ENCODE measurements around the gene CCR6. TPM values are rescaled to one million over a fixed set of nuclear protein-coding genes. Genes with fewer than 3 reads are reported as not detected.

The CCR6 gene
- total RNA-seq, 6 experiments from 2014 or later = 0.06 to 0.58 (median 0.12) TPM; not detected in 3

DNA sequence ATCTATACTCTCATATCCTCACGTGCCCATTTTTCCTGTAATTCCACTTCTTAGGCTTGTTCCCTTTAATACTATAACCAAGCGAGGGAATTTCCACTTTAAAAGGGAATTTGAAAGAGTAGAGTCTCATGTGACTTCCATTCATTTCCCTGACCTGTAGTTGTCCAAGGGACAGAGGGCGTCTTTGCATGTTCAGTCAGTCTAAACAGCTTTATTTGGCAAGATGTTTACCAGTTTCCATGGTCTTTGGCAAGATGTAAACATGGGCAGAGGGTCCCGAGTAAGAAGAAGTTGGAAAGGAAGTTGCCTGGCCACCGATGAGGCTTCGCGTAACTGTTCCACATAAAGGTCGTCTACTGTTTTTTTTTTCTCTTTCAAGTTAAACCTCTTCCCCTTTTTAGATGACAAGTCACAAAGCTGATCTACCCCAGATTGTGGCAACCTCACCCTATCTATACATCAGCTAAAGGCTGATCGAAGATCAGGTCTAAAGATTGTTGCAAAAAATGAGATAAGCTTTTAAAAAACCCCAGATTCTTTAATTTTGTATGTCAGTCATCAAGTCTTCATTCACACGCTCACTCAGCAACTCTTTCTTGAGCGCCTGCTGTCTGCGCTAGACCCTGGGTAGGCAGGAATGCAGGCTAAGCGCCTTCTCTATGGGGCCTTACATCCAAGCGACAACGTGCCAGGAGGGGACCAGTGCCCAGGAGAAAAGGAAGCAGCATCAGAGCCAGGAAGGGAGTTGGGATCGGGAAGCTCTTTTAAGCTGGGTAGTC lies 31.7 kb upstream of the CCR6 start:
- no peaks in the 10 kb centered on the region for H3K27me3 ChIP-seq
- H3K4me1 ChIP-seq = no peaks in the 10 kb centered on the region
- ATAC-seq (peak in 2 of 4 donors; percentile 8 to 20), DNase-seq (no peak)
- no peaks in the 10 kb centered on the region for H3K9me3 ChIP-seq
- H3K36me3 ChIP-seq = no peaks in the 10 kb centered on the region
- intact Hi-C loops (cut with DNase I) = no loop called here
- no peak for TF ChIP-seq POLR2A (IDR thresholded peaks at IDR 0.05)
- TF ChIP-seq, protein P1, sequence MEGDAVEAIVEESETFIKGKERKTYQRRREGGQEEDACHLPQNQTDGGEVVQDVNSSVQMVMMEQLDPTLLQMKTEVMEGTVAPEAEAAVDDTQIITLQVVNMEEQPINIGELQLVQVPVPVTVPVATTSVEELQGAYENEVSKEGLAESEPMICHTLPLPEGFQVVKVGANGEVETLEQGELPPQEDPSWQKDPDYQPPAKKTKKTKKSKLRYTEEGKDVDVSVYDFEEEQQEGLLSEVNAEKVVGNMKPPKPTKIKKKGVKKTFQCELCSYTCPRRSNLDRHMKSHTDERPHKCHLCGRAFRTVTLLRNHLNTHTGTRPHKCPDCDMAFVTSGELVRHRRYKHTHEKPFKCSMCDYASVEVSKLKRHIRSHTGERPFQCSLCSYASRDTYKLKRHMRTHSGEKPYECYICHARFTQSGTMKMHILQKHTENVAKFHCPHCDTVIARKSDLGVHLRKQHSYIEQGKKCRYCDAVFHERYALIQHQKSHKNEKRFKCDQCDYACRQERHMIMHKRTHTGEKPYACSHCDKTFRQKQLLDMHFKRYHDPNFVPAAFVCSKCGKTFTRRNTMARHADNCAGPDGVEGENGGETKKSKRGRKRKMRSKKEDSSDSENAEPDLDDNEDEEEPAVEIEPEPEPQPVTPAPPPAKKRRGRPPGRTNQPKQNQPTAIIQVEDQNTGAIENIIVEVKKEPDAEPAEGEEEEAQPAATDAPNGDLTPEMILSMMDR (IDR thresholded peaks at IDR 0.05) = no peak
- H3K4me3 ChIP-seq = no peak overlapping the region
- no peak overlapping the region for H3K27ac ChIP-seq
- 62% methylated on average over 14 of the region's 16 CpGs for WGBS (ENCODE audit: insufficient coverage, low coverage, low lambda C conversion rate, missing lambda C conversion rate)

DNA sequence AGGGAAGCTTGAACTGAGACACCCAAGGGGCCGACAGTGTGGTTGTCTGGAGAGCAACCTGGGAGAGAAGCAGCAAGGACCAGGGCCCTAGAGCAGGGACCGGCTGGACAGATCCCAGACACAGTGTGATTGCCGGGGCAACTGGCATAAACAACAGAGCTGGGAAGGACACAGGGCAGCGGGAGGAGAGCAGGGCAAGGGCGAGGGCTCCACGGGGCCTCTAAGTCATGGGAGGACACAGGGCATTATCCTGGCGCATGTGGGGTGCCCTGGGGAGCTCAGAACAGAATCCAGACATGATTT lies 31.1 kb upstream of the CCR6 start:
- WGBS (ENCODE audit: insufficient coverage, low coverage, low lambda C conversion rate, missing lambda C conversion rate) = 29% methylated on average over 5 of the region's 7 CpGs
- no peaks in the 10 kb centered on the region for H3K36me3 ChIP-seq
- no peaks in the 10 kb centered on the region for H3K27me3 ChIP-seq
- no peak for DNase-seq
- no peak overlapping the region for H3K27ac ChIP-seq
- no peak overlapping the region for H3K4me3 ChIP-seq
- H3K9me3 ChIP-seq = no peaks in the 10 kb centered on the region
- intact Hi-C loops (cut with DNase I) = no loop called here
- TF ChIP-seq POLR2A (IDR thresholded peaks at IDR 0.05) = no peak
- TF ChIP-seq, protein P1 (IDR thresholded peaks at IDR 0.05) = no peak
- peak in 1 of 4 donors; percentile 10 for ATAC-seq
- H3K4me1 ChIP-seq = no peaks in the 10 kb centered on the region

DNA sequence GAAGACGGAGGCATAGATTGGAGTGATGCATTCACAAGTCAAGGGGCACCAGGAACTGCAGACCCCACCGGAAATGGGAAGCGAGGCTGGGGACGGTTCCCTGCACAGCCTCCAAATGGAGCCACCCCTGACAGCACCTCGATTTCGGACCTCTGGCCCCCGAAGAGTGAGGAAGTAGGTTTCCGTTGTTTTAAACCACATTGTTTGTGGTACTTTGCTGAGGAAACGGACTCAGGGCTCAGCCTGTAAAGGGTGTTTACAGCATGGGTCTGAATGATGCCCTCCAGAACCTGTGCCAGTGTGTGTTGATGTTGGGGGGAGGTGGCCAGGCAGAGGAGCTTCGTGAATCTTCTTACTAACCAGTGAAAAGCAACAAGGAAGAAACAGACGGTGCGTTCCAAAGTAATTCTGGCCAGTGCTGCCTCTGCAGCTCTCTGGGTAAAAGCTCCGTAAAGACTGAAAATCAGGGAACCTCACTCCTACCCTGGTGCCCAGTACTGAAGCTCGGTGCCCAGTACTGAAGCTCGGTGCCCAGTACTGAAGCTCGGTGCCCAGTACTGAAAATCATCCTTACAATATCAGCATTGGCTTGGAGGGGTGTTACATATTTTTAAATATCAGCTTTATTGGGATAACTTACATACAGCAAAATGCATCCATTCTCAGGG lies 30.1 kb upstream of the CCR6 start:
- no peak for DNase-seq
- 70% methylated on average over 12 of the region's 16 CpGs for WGBS (ENCODE audit: insufficient coverage, low coverage, low lambda C conversion rate, missing lambda C conversion rate)
- intact Hi-C loops (cut with DNase I) = no loop called here
- TF ChIP-seq, protein P1 (IDR thresholded peaks at IDR 0.05) = no peak
- no peak for TF ChIP-seq POLR2A (IDR thresholded peaks at IDR 0.05)
- H3K9me3 ChIP-seq = no peaks in the 10 kb centered on the region
- no peaks in the 10 kb centered on the region for H3K4me1 ChIP-seq
- H3K27ac ChIP-seq = no peak overlapping the region
- no peaks in the 10 kb centered on the region for H3K27me3 ChIP-seq
- no peaks in the 10 kb centered on the region for H3K36me3 ChIP-seq
- no peak overlapping the region for H3K4me3 ChIP-seq
- ATAC-seq = peak in 1 of 4 donors; percentile 29

DNA sequence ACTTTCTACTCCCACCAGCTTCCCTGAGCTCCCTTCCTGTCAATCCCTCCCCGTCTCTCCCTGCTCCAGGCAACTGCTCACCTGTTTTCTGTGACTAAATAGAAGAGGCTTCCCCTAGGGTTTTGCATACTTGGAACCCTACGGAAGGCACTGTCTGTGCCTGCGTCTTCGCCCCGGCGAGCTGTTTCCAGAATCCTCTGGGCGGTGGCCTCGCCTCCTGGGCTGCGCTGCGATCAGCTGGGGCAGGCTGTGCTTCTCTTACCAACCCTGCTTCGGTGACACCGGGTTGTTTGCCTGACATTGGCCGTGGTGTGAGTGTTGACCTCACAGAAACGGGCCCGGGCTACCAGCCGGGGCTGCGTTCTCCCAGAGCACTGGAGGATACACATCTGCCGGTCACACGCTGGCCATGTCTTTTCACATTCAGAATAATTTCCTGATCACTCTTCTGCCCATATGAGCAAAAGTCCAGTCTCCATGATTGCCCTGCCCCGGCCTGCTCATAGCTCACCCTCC lies 29.4 kb upstream of the CCR6 start:
- intact Hi-C loops (cut with DNase I) = no loop called here
- Histone ChIP-seq H3K27me3 (no peaks in the 10 kb centered on the region), H3K4me1 (no peaks in the 10 kb centered on the region), H3K27ac (no peak overlapping the region), H3K9me3 (no peaks in the 10 kb centered on the region), H3K36me3 (no peaks in the 10 kb centered on the region), H3K4me3 (no peak overlapping the region)
- TF ChIP-seq POLR2A (IDR thresholded peaks at IDR 0.05) = no peak
- TF ChIP-seq, protein P1 (IDR thresholded peaks at IDR 0.05) = no peak
- 84% methylated on average over 15 of the region's 20 CpGs for WGBS (ENCODE audit: insufficient coverage, low coverage, low lambda C conversion rate, missing lambda C conversion rate)
- DNase-seq (no peak), ATAC-seq (no peak)
